ENCODE data around the gene SCAP. TPM values are rescaled to one million over a fixed set of nuclear protein-coding genes. Genes with fewer than 3 reads are reported as not detected.
A peak's percentile ranks its signal among the peaks of the same experiment; 100 is the strongest.

SCAP gene
- total and polyA plus RNA-seq, 8 donors = 29.0 to 59.5 (median 37.2) TPM

- intact Hi-C loops (cut with DNase I) = no loop called here
- no peak for DNase-seq
- Histone ChIP-seq H3K9me3 (no peaks in the 10 kb centered on the region), H3K4me3 (no peak overlapping the region), H3K27ac (no peak overlapping the region), H3K4me1 (peaks cover 0 to 8% (median 6%) of the 10 kb centered on the region in 3 donors), H3K36me3 (no peaks in the 10 kb centered on the region), H3K27me3 (no peaks in the 10 kb centered on the region)
- FAIRE-seq = no peak
- TF ChIP-seq, protein P1, sequence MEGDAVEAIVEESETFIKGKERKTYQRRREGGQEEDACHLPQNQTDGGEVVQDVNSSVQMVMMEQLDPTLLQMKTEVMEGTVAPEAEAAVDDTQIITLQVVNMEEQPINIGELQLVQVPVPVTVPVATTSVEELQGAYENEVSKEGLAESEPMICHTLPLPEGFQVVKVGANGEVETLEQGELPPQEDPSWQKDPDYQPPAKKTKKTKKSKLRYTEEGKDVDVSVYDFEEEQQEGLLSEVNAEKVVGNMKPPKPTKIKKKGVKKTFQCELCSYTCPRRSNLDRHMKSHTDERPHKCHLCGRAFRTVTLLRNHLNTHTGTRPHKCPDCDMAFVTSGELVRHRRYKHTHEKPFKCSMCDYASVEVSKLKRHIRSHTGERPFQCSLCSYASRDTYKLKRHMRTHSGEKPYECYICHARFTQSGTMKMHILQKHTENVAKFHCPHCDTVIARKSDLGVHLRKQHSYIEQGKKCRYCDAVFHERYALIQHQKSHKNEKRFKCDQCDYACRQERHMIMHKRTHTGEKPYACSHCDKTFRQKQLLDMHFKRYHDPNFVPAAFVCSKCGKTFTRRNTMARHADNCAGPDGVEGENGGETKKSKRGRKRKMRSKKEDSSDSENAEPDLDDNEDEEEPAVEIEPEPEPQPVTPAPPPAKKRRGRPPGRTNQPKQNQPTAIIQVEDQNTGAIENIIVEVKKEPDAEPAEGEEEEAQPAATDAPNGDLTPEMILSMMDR (IDR thresholded peaks at IDR 0.05) = no peak
- ATAC-seq = no peak
- 89 to 93% methylated on average over 1 of the region's 1 CpG for WGBS, 2 donors
These were observed 76.7 kb downstream of the SCAP start for GRCh38 chr3:47399016-47399415.

GRCh38 chr3:47398228-47398627, 77.5 kb downstream of the SCAP start:
- no peak overlapping the region for H3K27ac ChIP-seq
- ATAC-seq = no peak
- no peak for DNase-seq
- 66 to 68% methylated on average over 7 of the region's 7 CpGs for WGBS, 2 donors
- H3K4me3 ChIP-seq = no peak overlapping the region
- intact Hi-C loops (cut with DNase I) = no loop called here
- peaks cover 6 to 16% (median 14%) of the 10 kb centered on the region in 3 donors for H3K4me1 ChIP-seq
- no peaks in the 10 kb centered on the region for H3K27me3 ChIP-seq
- FAIRE-seq = no peak
- TF ChIP-seq, protein P1 (IDR thresholded peaks at IDR 0.05) = no peak
- no peaks in the 10 kb centered on the region for H3K36me3 ChIP-seq
- no peaks in the 10 kb centered on the region for H3K9me3 ChIP-seq

- intact Hi-C loops (cut with DNase I) = no loop called here
- Histone ChIP-seq H3K36me3 (no peaks in the 10 kb centered on the region), H3K9me3 (no peaks in the 10 kb centered on the region), H3K27me3 (no peaks in the 10 kb centered on the region), H3K4me1 (peaks cover 6 to 18% (median 16%) of the 10 kb centered on the region in 3 donors), H3K4me3 (no peak overlapping the region), H3K27ac (peak overlapping the region in 3 of 4 donors; percentile 16 to 29 (median 17))
- no peak for DNase-seq
- peak in 3 of 4 donors; percentile 13 to 63 (median 36) for ATAC-seq
- TF ChIP-seq, protein P1 (IDR thresholded peaks at IDR 0.05) = no peak
- no peak for FAIRE-seq
- WGBS, 2 donors = 59 to 61% methylated on average over 3 of the region's 3 CpGs
These were observed 80.9 kb downstream of the SCAP start for GRCh38 chr3:47394881-47395280.

GRCh38 chr3:47394140-47394870, 81.4 kb downstream of the SCAP start:
- peak; percentile 28 to 67 (median 50) for ATAC-seq
- intact Hi-C loops (cut with DNase I) = no loop called here
- no peaks in the 10 kb centered on the region for H3K36me3 ChIP-seq
- H3K4me1 ChIP-seq = peaks cover 6 to 18% (median 16%) of the 10 kb centered on the region in 3 donors
- peak overlapping the region in 3 of 4 donors; percentile 16 to 29 (median 17) for H3K27ac ChIP-seq
- FAIRE-seq = no peak
- DNase-seq = peak in 1 of 6 donors; percentile 33
- WGBS, 2 donors = 19 to 27% methylated on average over 8 of the region's 8 CpGs
- H3K9me3 ChIP-seq = no peaks in the 10 kb centered on the region
- H3K4me3 ChIP-seq = no peak overlapping the region
- TF ChIP-seq, protein P1 (IDR thresholded peaks at IDR 0.05) = no peak
- no peaks in the 10 kb centered on the region for H3K27me3 ChIP-seq

- peaks cover 6 to 18% (median 16%) of the 10 kb centered on the region in 3 donors for H3K4me1 ChIP-seq
- H3K4me3 ChIP-seq = no peak overlapping the region
- FAIRE-seq (no peak), DNase-seq (no peak), ATAC-seq (no peak)
- intact Hi-C loops (cut with DNase I) = no loop called here
- no peaks in the 10 kb centered on the region for H3K36me3 ChIP-seq
- H3K27me3 ChIP-seq = no peaks in the 10 kb centered on the region
- 93 to 96% methylated on average over 3 of the region's 3 CpGs for WGBS, 2 donors
- no peaks in the 10 kb centered on the region for H3K9me3 ChIP-seq
- TF ChIP-seq, protein P1 (IDR thresholded peaks at IDR 0.05) = no peak
- no peak overlapping the region for H3K27ac ChIP-seq
These were observed 82.8 kb downstream of the SCAP start for GRCh38 chr3:47392933-47393332.

All from pancreas (tissue), 10 donors.